ENCODE data around the gene ARAP3.

- TF ChIP-seq, protein P1, sequence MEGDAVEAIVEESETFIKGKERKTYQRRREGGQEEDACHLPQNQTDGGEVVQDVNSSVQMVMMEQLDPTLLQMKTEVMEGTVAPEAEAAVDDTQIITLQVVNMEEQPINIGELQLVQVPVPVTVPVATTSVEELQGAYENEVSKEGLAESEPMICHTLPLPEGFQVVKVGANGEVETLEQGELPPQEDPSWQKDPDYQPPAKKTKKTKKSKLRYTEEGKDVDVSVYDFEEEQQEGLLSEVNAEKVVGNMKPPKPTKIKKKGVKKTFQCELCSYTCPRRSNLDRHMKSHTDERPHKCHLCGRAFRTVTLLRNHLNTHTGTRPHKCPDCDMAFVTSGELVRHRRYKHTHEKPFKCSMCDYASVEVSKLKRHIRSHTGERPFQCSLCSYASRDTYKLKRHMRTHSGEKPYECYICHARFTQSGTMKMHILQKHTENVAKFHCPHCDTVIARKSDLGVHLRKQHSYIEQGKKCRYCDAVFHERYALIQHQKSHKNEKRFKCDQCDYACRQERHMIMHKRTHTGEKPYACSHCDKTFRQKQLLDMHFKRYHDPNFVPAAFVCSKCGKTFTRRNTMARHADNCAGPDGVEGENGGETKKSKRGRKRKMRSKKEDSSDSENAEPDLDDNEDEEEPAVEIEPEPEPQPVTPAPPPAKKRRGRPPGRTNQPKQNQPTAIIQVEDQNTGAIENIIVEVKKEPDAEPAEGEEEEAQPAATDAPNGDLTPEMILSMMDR (IDR thresholded peaks at IDR 0.05) = no peak
- no peak for TF ChIP-seq POLR2A (IDR thresholded peaks at IDR 0.05)
- no peak for TF ChIP-seq POLR2AphosphoS5 (IDR thresholded peaks at IDR 0.05)
These were observed 40.2 kb upstream of the ARAP3 start for GRCh38 chr5:141722266-141722665.
